Gastroesophageal sphincter (tissue), 3 donors: ENCODE data around the gene TTLL4.

Experiments used
- EP300 ChIP-seq: sonication (generic); formaldehyde crosslinking; IDR thresholded peaks from one replicate; pipeline ENCODE4 v1.6.1; 2017; ENCODE audit warnings: antibody characterized with exemption, mild to moderate bottlenecking
- POLR2A ChIP-seq, 2 donors: fragments of 450-650 bp; IDR thresholded peaks; one replicate each; pipeline ENCODE4 v1.6.1; 2017; ENCODE audit warnings: antibody characterized with exemption in 2 of 2, mild to moderate bottlenecking in 2 of 2, moderate library complexity in 1 of 2
- POLR2AphosphoS5 ChIP-seq: sonication (generic); formaldehyde crosslinking; IDR thresholded peaks from one replicate; pipeline ENCODE4 v1.6.1; 2017; ENCODE audit warnings: antibody characterized with exemption
- TF ChIP-seq, protein P1 (sequence below), 4 experiments: fragments of 200-600 bp in 2 of 4; fragments of 450-650 bp in 2 of 4; sonication (generic) in 1 of 4; IDR thresholded peaks; one replicate each; pipeline ENCODE4 v1.5.1; 2017 to 2019; ENCODE audit warnings: antibody characterized with exemption in 4 of 4, mild to moderate bottlenecking in 2 of 4, moderate library complexity in 2 of 4

GRCh38 chr2:218708086-218708485, 2.5 kb upstream of the TTLL4 start:
- TF ChIP-seq, protein P1, sequence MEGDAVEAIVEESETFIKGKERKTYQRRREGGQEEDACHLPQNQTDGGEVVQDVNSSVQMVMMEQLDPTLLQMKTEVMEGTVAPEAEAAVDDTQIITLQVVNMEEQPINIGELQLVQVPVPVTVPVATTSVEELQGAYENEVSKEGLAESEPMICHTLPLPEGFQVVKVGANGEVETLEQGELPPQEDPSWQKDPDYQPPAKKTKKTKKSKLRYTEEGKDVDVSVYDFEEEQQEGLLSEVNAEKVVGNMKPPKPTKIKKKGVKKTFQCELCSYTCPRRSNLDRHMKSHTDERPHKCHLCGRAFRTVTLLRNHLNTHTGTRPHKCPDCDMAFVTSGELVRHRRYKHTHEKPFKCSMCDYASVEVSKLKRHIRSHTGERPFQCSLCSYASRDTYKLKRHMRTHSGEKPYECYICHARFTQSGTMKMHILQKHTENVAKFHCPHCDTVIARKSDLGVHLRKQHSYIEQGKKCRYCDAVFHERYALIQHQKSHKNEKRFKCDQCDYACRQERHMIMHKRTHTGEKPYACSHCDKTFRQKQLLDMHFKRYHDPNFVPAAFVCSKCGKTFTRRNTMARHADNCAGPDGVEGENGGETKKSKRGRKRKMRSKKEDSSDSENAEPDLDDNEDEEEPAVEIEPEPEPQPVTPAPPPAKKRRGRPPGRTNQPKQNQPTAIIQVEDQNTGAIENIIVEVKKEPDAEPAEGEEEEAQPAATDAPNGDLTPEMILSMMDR (IDR thresholded peaks at IDR 0.05) = no peak
- TF ChIP-seq POLR2A (IDR thresholded peaks at IDR 0.05) (no peak), EP300 (no peak), POLR2AphosphoS5 (no peak)
